Liver (tissue), 9 donors: ENCODE measurements around the gene SKAP1. TPM values are rescaled to one million over a fixed set of nuclear protein-coding genes. Genes with fewer than 3 reads are reported as not detected.

Experiments used
- DNase-seq: peaks from one replicate; pipeline ENCODE4 v3.0.0-alpha.2; 2017; ENCODE audit warnings: low spot score
- H3K27ac ChIP-seq, 2 donors: one replicate each; pipeline ENCODE4 v1.7.0; 2013; ENCODE audit warnings: inconsistent platforms in 2 of 2, low read length in 2 of 2, control low read depth in 1 of 2, low read depth in 1 of 2, mild to moderate bottlenecking in 1 of 2
- H3K27me3 ChIP-seq, 4 donors: one replicate each; pipeline versions ENCODE4 v1.6.1 to v1.7.0; 2013; ENCODE audit warnings: low read length in 3 of 4, inconsistent platforms in 1 of 4, mild to moderate bottlenecking in 1 of 4, moderate library complexity in 1 of 4; ENCODE audit not compliant: control insufficient read depth in 4 of 4, insufficient read depth in 4 of 4
- H3K36me3 ChIP-seq, 4 donors: one replicate each; pipeline versions ENCODE4 v1.6.1 to v1.7.0; 2013; ENCODE audit warnings: low read length in 3 of 4, mild to moderate bottlenecking in 3 of 4, low read depth in 1 of 4, moderate library complexity in 1 of 4; ENCODE audit not compliant: control insufficient read depth in 4 of 4, insufficient read depth in 3 of 4
- H3K4me1 ChIP-seq, 4 donors: one replicate each; pipeline versions ENCODE4 v1.6.1 to v1.7.0; 2013; ENCODE audit warnings: low read length in 3 of 4, mild to moderate bottlenecking in 3 of 4, moderate library complexity in 1 of 4; ENCODE audit not compliant: control insufficient read depth in 4 of 4, insufficient read depth in 4 of 4
- H3K4me3 ChIP-seq, 3 donors: one replicate each; pipeline versions ENCODE4 v1.6.1 to v1.7.0; 2013; ENCODE audit warnings: low read length in 3 of 3, control low read depth in 1 of 3, low read depth in 1 of 3, mild to moderate bottlenecking in 1 of 3
- H3K9ac ChIP-seq, 2 donors: one replicate each; pipeline ENCODE4 v1.7.0; 2013; ENCODE audit warnings: low read length in 2 of 2, mild to moderate bottlenecking in 2 of 2, moderate library complexity in 2 of 2, control low read depth in 1 of 2, low read depth in 1 of 2
- H3K9me3 ChIP-seq, 4 donors: one replicate each; pipeline versions ENCODE4 v1.6.1 to v1.7.0; 2013; ENCODE audit warnings: low read length in 3 of 4; ENCODE audit not compliant: control insufficient read depth in 4 of 4
- ATF3 ChIP-seq: IDR thresholded peaks from 2 replicates; pipeline ENCODE4 v1.6.1; 2016; ENCODE audit warnings: antibody characterized with exemption
- EGR1 ChIP-seq, 2 donors: IDR thresholded peaks; 2 replicates each; pipeline ENCODE4 v1.6.1; 2016 to 2018; ENCODE audit warnings: antibody characterized with exemption in 2 of 2, low read depth in 2 of 2
- FOXA1 ChIP-seq: IDR thresholded peaks from 2 replicates; pipeline ENCODE4 v1.6.1; 2016; ENCODE audit warnings: antibody characterized with exemption
- FOXA2 ChIP-seq: IDR thresholded peaks from 2 replicates; pipeline ENCODE4 v1.6.1; 2016; ENCODE audit warnings: antibody characterized with exemption
- GABPA ChIP-seq, 2 donors: IDR thresholded peaks in 1 of 2; conservative IDR thresholded peaks in 1 of 2; 2 replicates each; pipeline ENCODE4 v1.6.1; 2016; ENCODE audit warnings: antibody characterized with exemption in 2 of 2, mild to moderate bottlenecking in 1 of 2, moderate library complexity in 1 of 2
- HNF4A ChIP-seq, 2 donors: conservative IDR thresholded peaks; 2 replicates each; pipeline ENCODE4 v1.6.1; 2016; ENCODE audit warnings: antibody characterized with exemption in 2 of 2, mild to moderate bottlenecking in 2 of 2
- HNF4G ChIP-seq: IDR thresholded peaks from 2 replicates; pipeline ENCODE4 v1.6.1; 2016; ENCODE audit warnings: antibody characterized with exemption
- JUND ChIP-seq, 2 donors: IDR thresholded peaks; 2 replicates each; pipeline ENCODE4 v1.6.1; 2016; ENCODE audit warnings: antibody characterized with exemption in 2 of 2
- MAX ChIP-seq: IDR thresholded peaks from 2 replicates; pipeline ENCODE4 v1.6.1; 2016; ENCODE audit warnings: antibody characterized with exemption
- NR2F2 ChIP-seq: IDR thresholded peaks from 2 replicates; pipeline ENCODE4 v1.6.1; 2016; ENCODE audit warnings: antibody characterized with exemption
- RAD21 ChIP-seq, 2 donors: IDR thresholded peaks; 2 replicates each; pipeline ENCODE4 v1.6.1; 2016; ENCODE audit warnings: antibody characterized with exemption in 2 of 2, mild to moderate bottlenecking in 2 of 2
- REST ChIP-seq: IDR thresholded peaks from 2 replicates; pipeline ENCODE4 v1.6.1; 2016; ENCODE audit warnings: antibody characterized with exemption, mild to moderate bottlenecking
- RXRA ChIP-seq, 2 donors: IDR thresholded peaks; 2 replicates each; pipeline ENCODE4 v1.6.1; 2017 to 2018; ENCODE audit warnings: antibody characterized with exemption in 2 of 2, mild to moderate bottlenecking in 1 of 2
- SP1 ChIP-seq: IDR thresholded peaks from 2 replicates; pipeline ENCODE4 v1.6.1; 2018; ENCODE audit warnings: antibody characterized with exemption, mild to moderate bottlenecking
- TAF1 ChIP-seq: conservative IDR thresholded peaks from 2 replicates; pipeline ENCODE4 v1.6.1; 2016; ENCODE audit warnings: antibody characterized with exemption, mild to moderate bottlenecking
- YY1 ChIP-seq: IDR thresholded peaks from 2 replicates; pipeline ENCODE4 v1.6.1; 2016; ENCODE audit warnings: antibody characterized with exemption, mild to moderate bottlenecking
- WGBS: extraction: QIAGEN DNeasy Blood & Tissue Kit; methylation state at CpG from one replicate; pipeline ENCODE4 v1.1.7; 2013; 5-methylcytosine and 5-hydroxymethylcytosine counted together
- polyA plus RNA-seq, 2 donors: library from polyadenylated mRNA; stranded (reverse) in 1 of 2; unstranded in 1 of 2; fragments of 200-250 nt in 1 of 2; fragments of >200 nt in 1 of 2; fragmentation: Nextera tagmentation in 1 of 2; extraction: Ambion mirVana in 1 of 2; gene quantifications; one replicate each; pipeline versions ENCODE4 v1.2.1 to v1.2.3, GENCODE V29; 2013 to 2015
- total RNA-seq, 2 donors: library from RNA; depleted of rRNA; stranded (reverse); fragments of >200 nt; gene quantifications; one replicate each; pipeline ENCODE4 v1.2.3, GENCODE V29; 2014
- TF ChIP-seq, protein P1 (sequence below): IDR thresholded peaks from 2 replicates; pipeline ENCODE4 v1.6.1; 2016; ENCODE audit warnings: antibody characterized with exemption
- TF ChIP-seq, protein P2 (sequence below): fragments of 150-350 bp; IDR thresholded peaks from 2 replicates; pipeline ENCODE4 v1.5.1; 2017; ENCODE audit warnings: improper control_type of control experiment, low read depth, low read length; ENCODE audit not compliant: missing input control
- donor health status: healthy.
- donor health status: healthy.
- donor health status: healthy.
- donor health status: healthy.
- donor health status: healthy.

Gene SKAP1
- total and polyA plus RNA-seq, 4 donors, result 2.5 to 20.8 (median 11.3) TPM

- TF ChIP-seq REST, result no peak
- no peak for TF ChIP-seq HNF4A (conservative IDR thresholded peaks at IDR 0.05)
- TF ChIP-seq ATF3, result no peak
- no peak for TF ChIP-seq FOXA2
- no peak for TF ChIP-seq RXRA (IDR thresholded peaks at IDR 0.05)
- no peak for TF ChIP-seq FOXA1
- TF ChIP-seq EGR1 (IDR thresholded peaks at IDR 0.05; ENCODE audit: low read depth in 2 of 2), result no peak
These were observed 290.1 kb downstream of the SKAP1 start (continued) for GRCh38 chr17:48139944-48140343.

DNA sequence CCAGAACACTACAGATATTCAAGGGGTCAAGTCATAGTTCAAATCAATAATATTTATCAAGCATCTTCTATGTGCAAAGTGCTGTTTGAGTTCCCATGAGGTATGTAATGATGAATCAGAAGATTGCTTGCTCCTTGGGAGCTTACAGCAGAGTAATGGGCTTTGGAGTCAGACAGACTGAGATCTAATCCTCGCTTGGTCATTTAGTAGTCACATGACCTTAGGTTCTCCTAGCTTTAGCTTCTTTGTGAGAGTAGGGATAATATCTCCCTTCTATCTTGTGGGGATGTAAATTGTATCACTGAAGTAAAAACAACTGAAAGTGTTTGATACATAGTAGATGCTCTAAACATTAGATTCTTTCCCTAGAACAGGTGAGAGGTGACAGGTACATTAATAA lies 292.4 kb downstream of the SKAP1 start:
- Histone ChIP-seq H3K9me3 (no peaks in the 10 kb centered on the region), H3K4me3 (no peak overlapping the region), H3K27ac (no peak overlapping the region), H3K4me1 (no peaks in the 10 kb centered on the region), H3K36me3 (no peaks in the 10 kb centered on the region), H3K27me3 (no peaks in the 10 kb centered on the region), H3K9ac (no peak overlapping the region)
- DNase-seq, result no peak
- TF ChIP-seq, protein P1, sequence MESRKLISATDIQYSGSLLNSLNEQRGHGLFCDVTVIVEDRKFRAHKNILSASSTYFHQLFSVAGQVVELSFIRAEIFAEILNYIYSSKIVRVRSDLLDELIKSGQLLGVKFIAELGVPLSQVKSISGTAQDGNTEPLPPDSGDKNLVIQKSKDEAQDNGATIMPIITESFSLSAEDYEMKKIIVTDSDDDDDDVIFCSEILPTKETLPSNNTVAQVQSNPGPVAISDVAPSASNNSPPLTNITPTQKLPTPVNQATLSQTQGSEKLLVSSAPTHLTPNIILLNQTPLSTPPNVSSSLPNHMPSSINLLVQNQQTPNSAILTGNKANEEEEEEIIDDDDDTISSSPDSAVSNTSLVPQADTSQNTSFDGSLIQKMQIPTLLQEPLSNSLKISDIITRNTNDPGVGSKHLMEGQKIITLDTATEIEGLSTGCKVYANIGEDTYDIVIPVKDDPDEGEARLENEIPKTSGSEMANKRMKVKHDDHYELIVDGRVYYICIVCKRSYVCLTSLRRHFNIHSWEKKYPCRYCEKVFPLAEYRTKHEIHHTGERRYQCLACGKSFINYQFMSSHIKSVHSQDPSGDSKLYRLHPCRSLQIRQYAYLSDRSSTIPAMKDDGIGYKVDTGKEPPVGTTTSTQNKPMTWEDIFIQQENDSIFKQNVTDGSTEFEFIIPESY, result no peak
- TF ChIP-seq HNF4G (no peak), NR2F2 (no peak), RAD21 (IDR thresholded peaks at IDR 0.05) (no peak), SP1 (no peak), TAF1 (no peak), GABPA (IDR thresholded peaks at IDR 0.05 in 1 of 2, conservative IDR thresholded peaks at IDR 0.05 in 1 of 2) (no peak), FOXA2 (no peak), FOXA1 (no peak), JUND (IDR thresholded peaks at IDR 0.05) (no peak), ATF3 (no peak), REST (no peak), MAX (no peak), YY1 (no peak), RXRA (IDR thresholded peaks at IDR 0.05) (no peak), HNF4A (conservative IDR thresholded peaks at IDR 0.05) (no peak), EGR1 (IDR thresholded peaks at IDR 0.05; ENCODE audit: low read depth in 2 of 2) (no peak)
- TF ChIP-seq, protein P2, sequence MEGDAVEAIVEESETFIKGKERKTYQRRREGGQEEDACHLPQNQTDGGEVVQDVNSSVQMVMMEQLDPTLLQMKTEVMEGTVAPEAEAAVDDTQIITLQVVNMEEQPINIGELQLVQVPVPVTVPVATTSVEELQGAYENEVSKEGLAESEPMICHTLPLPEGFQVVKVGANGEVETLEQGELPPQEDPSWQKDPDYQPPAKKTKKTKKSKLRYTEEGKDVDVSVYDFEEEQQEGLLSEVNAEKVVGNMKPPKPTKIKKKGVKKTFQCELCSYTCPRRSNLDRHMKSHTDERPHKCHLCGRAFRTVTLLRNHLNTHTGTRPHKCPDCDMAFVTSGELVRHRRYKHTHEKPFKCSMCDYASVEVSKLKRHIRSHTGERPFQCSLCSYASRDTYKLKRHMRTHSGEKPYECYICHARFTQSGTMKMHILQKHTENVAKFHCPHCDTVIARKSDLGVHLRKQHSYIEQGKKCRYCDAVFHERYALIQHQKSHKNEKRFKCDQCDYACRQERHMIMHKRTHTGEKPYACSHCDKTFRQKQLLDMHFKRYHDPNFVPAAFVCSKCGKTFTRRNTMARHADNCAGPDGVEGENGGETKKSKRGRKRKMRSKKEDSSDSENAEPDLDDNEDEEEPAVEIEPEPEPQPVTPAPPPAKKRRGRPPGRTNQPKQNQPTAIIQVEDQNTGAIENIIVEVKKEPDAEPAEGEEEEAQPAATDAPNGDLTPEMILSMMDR, result no peak
- WGBS, result 87% methylated on average over 1 of the region's 1 CpG
